Measurements from ENCODE around the gene PCBP3. TPM values are rescaled to one million over a fixed set of nuclear protein-coding genes. Genes with fewer than 3 reads are reported as not detected.
A peak's percentile ranks its signal among the peaks of the same experiment; 100 is the strongest.

PCBP3 gene
- polyA plus RNA-seq, 1 experiment, result 1.6 TPM

DNA sequence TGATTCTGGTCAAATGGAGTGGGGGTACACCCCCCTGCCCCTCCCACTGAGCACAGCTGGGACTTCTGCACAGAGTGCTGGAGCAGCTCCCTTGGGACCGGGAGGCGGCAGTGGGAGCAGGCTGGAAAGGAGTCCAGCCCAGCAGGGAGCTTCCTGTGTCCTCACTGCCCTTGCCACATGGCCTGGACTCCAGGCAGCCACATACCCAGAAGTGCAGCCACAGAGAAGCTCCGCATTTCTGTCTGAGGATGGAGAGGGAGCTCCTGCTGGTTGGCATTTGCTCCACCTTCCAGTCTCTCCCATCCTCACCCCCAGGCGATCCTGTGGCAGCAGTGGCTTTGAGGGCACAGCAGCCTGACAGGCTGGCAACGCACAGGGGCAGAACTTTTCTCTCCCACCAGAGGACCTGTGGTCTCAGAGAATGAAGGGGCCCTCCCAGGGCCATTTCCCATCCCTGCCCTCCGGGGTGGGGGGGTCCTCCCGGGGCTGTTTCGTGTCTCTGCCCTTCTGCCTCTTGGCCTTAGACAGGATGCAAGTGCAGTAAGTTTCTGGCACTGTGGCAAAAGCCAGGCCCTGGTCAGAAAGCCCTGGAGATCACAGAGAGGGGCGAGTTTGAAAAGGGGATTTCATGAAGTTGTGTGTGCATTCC lies 234.4 kb downstream of the PCBP3 start:
- no peak for DNase-seq (ENCODE audit: low read depth, low spot score)
- POLR2A ChIA-PET, result interaction anchor here (0.6 kb wide), 1 partner anchor 15 kb away, joined by 6 read pairs; no protein-coding TSS in a partner anchor

DNA sequence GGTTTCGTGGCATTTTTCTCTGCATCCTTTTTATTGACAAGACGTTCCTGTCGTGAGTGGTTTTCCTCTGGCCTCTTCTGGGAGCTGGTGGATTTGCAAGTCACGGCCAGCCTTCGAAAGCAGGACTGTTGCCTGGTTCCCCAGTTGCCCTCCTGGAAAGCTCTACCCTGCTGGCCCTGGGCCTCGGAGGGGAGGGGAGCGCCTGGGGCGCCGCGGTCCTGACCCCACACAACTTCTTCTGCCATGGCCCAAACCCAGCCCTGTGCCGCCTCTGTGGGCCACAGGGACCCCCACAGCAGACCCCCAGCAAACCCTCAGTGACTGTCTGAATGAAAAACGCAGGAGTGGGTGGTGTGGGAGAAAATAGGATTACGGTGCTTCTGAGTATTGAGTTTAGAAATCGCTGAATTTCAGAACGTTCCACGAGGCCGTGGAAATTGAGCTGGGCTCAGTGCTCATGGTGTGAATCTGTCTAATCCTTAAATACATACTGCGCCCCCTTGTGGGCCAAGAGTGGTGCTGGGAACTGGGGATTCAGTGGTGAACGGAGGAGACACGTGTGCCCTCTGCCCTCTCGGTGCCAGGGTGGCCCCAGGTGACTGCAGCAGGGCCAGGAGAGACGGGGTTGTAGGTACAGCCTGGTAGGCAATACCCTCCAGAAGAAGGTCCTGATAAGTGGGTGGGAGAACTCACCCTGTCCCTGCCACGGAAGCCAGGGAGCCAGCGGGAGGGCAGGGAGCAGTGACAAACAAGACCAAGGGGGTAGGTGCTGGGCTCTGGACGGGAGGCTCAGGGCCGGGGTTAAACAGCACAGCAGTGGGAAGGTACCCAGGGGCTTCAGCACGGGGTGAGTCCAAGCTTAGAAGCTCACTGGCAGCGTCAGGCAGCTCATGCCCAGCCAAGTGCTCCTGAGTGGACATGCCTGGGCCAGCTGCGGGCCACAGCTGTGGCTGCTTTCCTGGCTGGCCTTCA lies 236.9 kb downstream of the PCBP3 start:
- no peak for DNase-seq (ENCODE audit: low read depth, low spot score)
- CTCF ChIA-PET, result interaction anchor here (0.9 to 1.2 kb wide), 3 partner anchors 59 to 324 kb away, joined by 3 to 7 read pairs (median 4); no protein-coding TSS in a partner anchor

More for the DNA sequence above, 234.4 kb downstream of the PCBP3 start:
- CTCF ChIA-PET, result interaction anchor here (0.7 kb wide), 1 partner anchor 59 kb away, joined by 3 read pairs; no protein-coding TSS in a partner anchor
- TF ChIP-seq, protein P1, sequence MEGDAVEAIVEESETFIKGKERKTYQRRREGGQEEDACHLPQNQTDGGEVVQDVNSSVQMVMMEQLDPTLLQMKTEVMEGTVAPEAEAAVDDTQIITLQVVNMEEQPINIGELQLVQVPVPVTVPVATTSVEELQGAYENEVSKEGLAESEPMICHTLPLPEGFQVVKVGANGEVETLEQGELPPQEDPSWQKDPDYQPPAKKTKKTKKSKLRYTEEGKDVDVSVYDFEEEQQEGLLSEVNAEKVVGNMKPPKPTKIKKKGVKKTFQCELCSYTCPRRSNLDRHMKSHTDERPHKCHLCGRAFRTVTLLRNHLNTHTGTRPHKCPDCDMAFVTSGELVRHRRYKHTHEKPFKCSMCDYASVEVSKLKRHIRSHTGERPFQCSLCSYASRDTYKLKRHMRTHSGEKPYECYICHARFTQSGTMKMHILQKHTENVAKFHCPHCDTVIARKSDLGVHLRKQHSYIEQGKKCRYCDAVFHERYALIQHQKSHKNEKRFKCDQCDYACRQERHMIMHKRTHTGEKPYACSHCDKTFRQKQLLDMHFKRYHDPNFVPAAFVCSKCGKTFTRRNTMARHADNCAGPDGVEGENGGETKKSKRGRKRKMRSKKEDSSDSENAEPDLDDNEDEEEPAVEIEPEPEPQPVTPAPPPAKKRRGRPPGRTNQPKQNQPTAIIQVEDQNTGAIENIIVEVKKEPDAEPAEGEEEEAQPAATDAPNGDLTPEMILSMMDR (IDR thresholded peaks at IDR 0.05; ENCODE audit: low read depth, low read length), result no peak
- H3K9me3 ChIP-seq (ENCODE audit: control insufficient read depth, insufficient read depth, low read length), result peaks cover 10% of the 10 kb centered on the region; the same call in 1 of the 2 replicates
- no peak overlapping the region for H3K27ac ChIP-seq (ENCODE audit: low read depth, low read length)
- no peak overlapping the region for H3K4me3 ChIP-seq (ENCODE audit: low read depth, low read length)
- H3K27me3 ChIP-seq (ENCODE audit: control insufficient read depth, insufficient read depth, low read length), result no peaks in the 10 kb centered on the region

DNA sequence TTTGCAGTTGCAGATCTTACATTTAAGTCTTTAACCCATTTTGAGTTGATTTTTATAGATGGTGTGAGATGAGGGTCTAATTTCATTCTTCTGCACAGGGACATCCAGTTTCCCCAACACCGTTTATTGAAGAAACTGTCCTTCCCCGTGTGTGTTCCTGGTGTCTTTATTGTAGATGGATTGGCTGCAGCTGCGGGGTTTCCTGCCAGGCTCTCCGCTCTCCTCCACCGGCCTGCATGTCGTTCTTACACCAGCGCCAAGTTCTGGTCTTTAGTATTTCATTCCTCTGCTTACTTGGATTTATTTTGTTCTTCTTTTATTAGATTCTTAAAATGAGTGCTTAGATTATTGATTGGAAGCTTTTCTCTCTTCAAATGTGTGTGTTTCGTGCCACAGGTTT lies 239.1 kb downstream of the PCBP3 start:
- H3K27me3 ChIP-seq (ENCODE audit: control insufficient read depth, insufficient read depth, low read length), result no peaks in the 10 kb centered on the region
- no peak for DNase-seq (ENCODE audit: low read depth, low spot score)
- ChIA-PET CTCF (interaction anchor here (0.8 kb wide), 1 partner anchor 62 kb away, joined by 5 read pairs; no protein-coding TSS in a partner anchor), POLR2A (no interaction called here)
- H3K9me3 ChIP-seq (ENCODE audit: control insufficient read depth, insufficient read depth, low read length), result no peaks in the 10 kb centered on the region; the same call in 1 of the 2 replicates
- no peak overlapping the region for H3K4me3 ChIP-seq (ENCODE audit: low read depth, low read length)
- no peak overlapping the region for H3K27ac ChIP-seq (ENCODE audit: low read depth, low read length)
- TF ChIP-seq, protein P1 (IDR thresholded peaks at IDR 0.05; ENCODE audit: low read depth, low read length), result no peak

More for the DNA sequence above, 236.9 kb downstream of the PCBP3 start:
- TF ChIP-seq, protein P1 (IDR thresholded peaks at IDR 0.05; ENCODE audit: low read depth, low read length), result peak; percentile 49
- Histone ChIP-seq H3K4me3 (ENCODE audit: low read depth, low read length) (no peak overlapping the region), H3K27ac (ENCODE audit: low read depth, low read length) (no peak overlapping the region), H3K27me3 (ENCODE audit: control insufficient read depth, insufficient read depth, low read length) (no peaks in the 10 kb centered on the region), H3K9me3 (ENCODE audit: control insufficient read depth, insufficient read depth, low read length) (no peaks in the 10 kb centered on the region; the same call in 1 of the 2 replicates)
- POLR2A ChIA-PET, result no interaction called here

DNA sequence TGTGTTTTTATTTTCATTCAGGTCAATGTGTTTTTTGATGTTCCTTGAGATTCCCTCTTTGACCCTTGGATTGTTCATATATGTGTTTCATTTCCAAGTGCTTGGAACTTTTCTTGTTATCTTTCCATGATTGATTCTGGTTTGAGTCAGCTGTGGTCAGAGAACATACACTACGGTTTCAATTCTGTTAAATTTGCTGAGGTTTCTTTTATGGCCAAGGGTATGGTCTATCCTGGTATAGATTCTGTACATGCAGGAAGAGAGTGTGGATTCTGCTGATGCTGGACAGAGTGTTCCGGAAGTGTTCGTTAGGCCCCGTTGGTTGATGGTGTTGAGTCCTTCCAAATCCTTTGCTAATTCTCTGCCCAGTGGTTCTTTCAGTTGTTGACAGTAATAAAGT lies 239.6 kb downstream of the PCBP3 start:
- ChIA-PET POLR2A (no interaction called here), CTCF (no interaction called here)
- no peaks in the 10 kb centered on the region for H3K27me3 ChIP-seq (ENCODE audit: control insufficient read depth, insufficient read depth, low read length)
- no peak for DNase-seq (ENCODE audit: low read depth, low spot score)
- H3K27ac ChIP-seq (ENCODE audit: low read depth, low read length), result no peak overlapping the region
- TF ChIP-seq, protein P1 (IDR thresholded peaks at IDR 0.05; ENCODE audit: low read depth, low read length), result no peak
- no peak overlapping the region for H3K4me3 ChIP-seq (ENCODE audit: low read depth, low read length)
- no peaks in the 10 kb centered on the region; the same call in 1 of the 2 replicates for H3K9me3 ChIP-seq (ENCODE audit: control insufficient read depth, insufficient read depth, low read length)
